KOPT-K1 (cell line): ENCODE data around the gene PLEKHG7.
"Not testable (repeated sequence)": the region's sequence is repeated elsewhere in the genome, so short reads cannot be mapped to it uniquely, and the experiment has no call there.

Experiments
- H3K27ac ChIP-seq: fragments of 200-600 bp; sonication (generic); 2 replicates; pipeline ENCODE4 v1.5.1; 2016; ENCODE audit warnings: antibody characterized with exemption, mild to moderate bottlenecking, low read depth, low read length; ENCODE audit not compliant: poor library complexity, severe bottlenecking
- H3K36me3 ChIP-seq: fragments of 200-600 bp; sonication (generic); 2 replicates; pipeline ENCODE4 v1.5.1; 2017; ENCODE audit warnings: antibody characterized with exemption, mild to moderate bottlenecking, low read length, moderate library complexity; ENCODE audit not compliant: insufficient read depth
- H3K9me3 ChIP-seq: fragments of 200-600 bp; sonication (generic); 2 replicates; pipeline ENCODE4 v1.5.1; 2017; ENCODE audit warnings: antibody characterized with exemption, low read length, mild to moderate bottlenecking; ENCODE audit not compliant: insufficient read depth, poor library complexity, severe bottlenecking

The PLEKHG7 gene

GRCh38 chr12:92702754-92703679 is at the start of gene PLEKHG7:
TSS of gene PLEKHG7 (plus strand) at chr12:92702989. CDS start at chr12:92706632, 3,643 bp downstream.
- H3K36me3 ChIP-seq: no peaks in the 10 kb centered on the region

GRCh38 chr12:92654256-92654655 is 48.5 kb upstream of the PLEKHG7 start:
- not testable (repeated sequence) for H3K27ac ChIP-seq, H3K36me3 ChIP-seq, H3K9me3 ChIP-seq

More at GRCh38 chr12:92702754-92703679, at the start of gene PLEKHG7:
- Histone ChIP-seq H3K27ac (no peak within 1 kb of the TSS), H3K9me3 (peaks cover 4% of the 10 kb centered on the region)

- H3K9me3 ChIP-seq: no peaks in the 10 kb centered on the region
- H3K27ac ChIP-seq: no peak overlapping the region
- no peaks in the 10 kb centered on the region for H3K36me3 ChIP-seq
Measured at GRCh38 chr12:92654929-92655328, 47.9 kb upstream of the PLEKHG7 start.

GRCh38 chr12:92656911-92657310 is 45.9 kb upstream of the PLEKHG7 start:
- H3K27ac ChIP-seq: no peak overlapping the region

GRCh38 chr12:92657770-92658169 is 45.0 kb upstream of the PLEKHG7 start:
- peaks cover 9% of the 10 kb centered on the region for H3K9me3 ChIP-seq
- H3K27ac ChIP-seq: no peak overlapping the region
- H3K36me3 ChIP-seq: no peaks in the 10 kb centered on the region

More at GRCh38 chr12:92656911-92657310, 45.9 kb upstream of the PLEKHG7 start:
- Histone ChIP-seq H3K36me3 (no peaks in the 10 kb centered on the region), H3K9me3 (peaks cover 6% of the 10 kb centered on the region)

- no peak overlapping the region for H3K27ac ChIP-seq
- no peaks in the 10 kb centered on the region for H3K36me3 ChIP-seq
- peaks cover 9% of the 10 kb centered on the region for H3K9me3 ChIP-seq
Measured at GRCh38 chr12:92658611-92659010, 44.2 kb upstream of the PLEKHG7 start.

- peaks cover 9% of the 10 kb centered on the region for H3K9me3 ChIP-seq
- H3K27ac ChIP-seq: no peak overlapping the region
- no peaks in the 10 kb centered on the region for H3K36me3 ChIP-seq
Measured at GRCh38 chr12:92661269-92661668, 41.5 kb upstream of the PLEKHG7 start.

- Histone ChIP-seq H3K36me3 (no peaks in the 10 kb centered on the region), H3K9me3 (peaks cover 9% of the 10 kb centered on the region), H3K27ac (no peak overlapping the region)
Measured at GRCh38 chr12:92665496-92665895, 37.3 kb upstream of the PLEKHG7 start.

- Histone ChIP-seq H3K9me3 (no peaks in the 10 kb centered on the region), H3K27ac (no peak overlapping the region), H3K36me3 (no peaks in the 10 kb centered on the region)
Measured at GRCh38 chr12:92668739-92669138, 34.0 kb upstream of the PLEKHG7 start.

GRCh38 chr12:92671524-92671923 is 31.3 kb upstream of the PLEKHG7 start:
- not testable (repeated sequence) for H3K27ac ChIP-seq, H3K36me3 ChIP-seq, H3K9me3 ChIP-seq

- Histone ChIP-seq H3K9me3 (no peaks in the 10 kb centered on the region), H3K27ac (no peak overlapping the region), H3K36me3 (no peaks in the 10 kb centered on the region)
Measured at GRCh38 chr12:92673756-92674155, 29.0 kb upstream of the PLEKHG7 start.

GRCh38 chr12:92674500-92674899 is 28.3 kb upstream of the PLEKHG7 start:
- no peak overlapping the region for H3K27ac ChIP-seq
- no peaks in the 10 kb centered on the region for H3K36me3 ChIP-seq
- H3K9me3 ChIP-seq: no peaks in the 10 kb centered on the region

- no peaks in the 10 kb centered on the region for H3K9me3 ChIP-seq
- H3K36me3 ChIP-seq: no peaks in the 10 kb centered on the region
- no peak overlapping the region for H3K27ac ChIP-seq
Measured at GRCh38 chr12:92675092-92675865, 27.5 kb upstream of the PLEKHG7 start.

- H3K36me3 ChIP-seq: no peaks in the 10 kb centered on the region
- no peaks in the 10 kb centered on the region for H3K9me3 ChIP-seq
- H3K27ac ChIP-seq: no peak overlapping the region
Measured at GRCh38 chr12:92676710-92677109, 26.1 kb upstream of the PLEKHG7 start.

- no peaks in the 10 kb centered on the region for H3K9me3 ChIP-seq
- H3K27ac ChIP-seq: no peak overlapping the region
- H3K36me3 ChIP-seq: no peaks in the 10 kb centered on the region
Measured at GRCh38 chr12:92690601-92691000, 12.2 kb upstream of the PLEKHG7 start.
